Sigmoid colon (tissue), 3 donors: ENCODE data around the gene DNAAF5.

Source experiments
- POLR2A ChIP-seq, 2 donors: fragments of 450-650 bp; IDR thresholded peaks; one replicate each; pipeline ENCODE4 v1.6.1; 2016; ENCODE audit warnings: antibody characterized with exemption in 2 of 2, mild to moderate bottlenecking in 2 of 2, moderate library complexity in 2 of 2
- TF ChIP-seq, protein P1 (sequence below), 4 experiments: fragments of 450-650 bp in 3 of 4; fragments of 200-600 bp in 1 of 4; IDR thresholded peaks; one replicate each; pipeline ENCODE4 v1.5.1; 2016 to 2019; ENCODE audit warnings: antibody characterized with exemption in 4 of 4, mild to moderate bottlenecking in 3 of 4, moderate library complexity in 2 of 4

DNA sequence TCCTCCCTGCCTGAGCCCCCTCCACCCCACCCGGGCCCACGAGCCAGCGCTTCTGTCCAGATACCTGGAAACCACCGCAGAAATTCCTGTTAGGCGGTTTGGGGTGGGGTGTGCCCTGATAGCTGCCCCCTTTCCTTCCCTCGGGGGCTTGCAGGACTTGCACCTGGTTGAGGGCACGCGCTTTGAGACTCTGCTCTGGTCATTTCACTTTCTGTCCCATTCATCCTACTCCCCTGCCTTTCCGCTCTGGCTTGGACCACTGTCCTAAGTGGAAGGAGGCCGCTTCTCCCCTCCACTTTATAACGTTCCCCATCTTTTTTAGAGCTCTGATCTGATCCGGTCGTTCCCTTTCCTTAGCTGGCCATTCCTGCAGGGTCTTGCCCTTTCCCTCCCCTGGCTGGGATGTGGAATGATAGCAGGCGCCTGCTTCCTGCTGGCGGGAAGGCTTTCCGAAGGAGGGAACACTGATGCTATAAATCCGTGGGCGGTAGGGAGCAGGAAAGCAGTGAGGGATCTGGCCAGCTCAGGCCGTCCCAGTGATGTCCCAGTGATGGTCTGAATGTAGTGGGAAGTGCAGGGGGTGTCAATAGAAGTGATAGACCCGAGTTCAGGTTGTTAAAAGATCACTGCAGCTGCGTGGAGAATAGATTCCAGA, 1.4 kb downstream of the DNAAF5 start:
- no peak for TF ChIP-seq POLR2A (IDR thresholded peaks at IDR 0.05)
- TF ChIP-seq, protein P1, sequence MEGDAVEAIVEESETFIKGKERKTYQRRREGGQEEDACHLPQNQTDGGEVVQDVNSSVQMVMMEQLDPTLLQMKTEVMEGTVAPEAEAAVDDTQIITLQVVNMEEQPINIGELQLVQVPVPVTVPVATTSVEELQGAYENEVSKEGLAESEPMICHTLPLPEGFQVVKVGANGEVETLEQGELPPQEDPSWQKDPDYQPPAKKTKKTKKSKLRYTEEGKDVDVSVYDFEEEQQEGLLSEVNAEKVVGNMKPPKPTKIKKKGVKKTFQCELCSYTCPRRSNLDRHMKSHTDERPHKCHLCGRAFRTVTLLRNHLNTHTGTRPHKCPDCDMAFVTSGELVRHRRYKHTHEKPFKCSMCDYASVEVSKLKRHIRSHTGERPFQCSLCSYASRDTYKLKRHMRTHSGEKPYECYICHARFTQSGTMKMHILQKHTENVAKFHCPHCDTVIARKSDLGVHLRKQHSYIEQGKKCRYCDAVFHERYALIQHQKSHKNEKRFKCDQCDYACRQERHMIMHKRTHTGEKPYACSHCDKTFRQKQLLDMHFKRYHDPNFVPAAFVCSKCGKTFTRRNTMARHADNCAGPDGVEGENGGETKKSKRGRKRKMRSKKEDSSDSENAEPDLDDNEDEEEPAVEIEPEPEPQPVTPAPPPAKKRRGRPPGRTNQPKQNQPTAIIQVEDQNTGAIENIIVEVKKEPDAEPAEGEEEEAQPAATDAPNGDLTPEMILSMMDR (IDR thresholded peaks at IDR 0.05): no peak
